GM12892 (cell line): Measurements from ENCODE around the gene FBXW4.

Experiments
- POLR2A ChIP-seq: IDR thresholded peaks from 2 replicates; pipeline ENCODE4 v1.6.1; 2011; ENCODE audit warnings: low read depth, low read length, control low read depth
- POLR2AphosphoS5 ChIP-seq: IDR thresholded peaks from 2 replicates; pipeline ENCODE4 v1.6.1; 2011; ENCODE audit warnings: low read depth, low read length, control low read depth
- TAF1 ChIP-seq: IDR thresholded peaks from 2 replicates; pipeline ENCODE4 v1.6.1; 2011; ENCODE audit warnings: low read depth, mild to moderate bottlenecking, control low read depth, low read length, borderline replicate concordance

DNA sequence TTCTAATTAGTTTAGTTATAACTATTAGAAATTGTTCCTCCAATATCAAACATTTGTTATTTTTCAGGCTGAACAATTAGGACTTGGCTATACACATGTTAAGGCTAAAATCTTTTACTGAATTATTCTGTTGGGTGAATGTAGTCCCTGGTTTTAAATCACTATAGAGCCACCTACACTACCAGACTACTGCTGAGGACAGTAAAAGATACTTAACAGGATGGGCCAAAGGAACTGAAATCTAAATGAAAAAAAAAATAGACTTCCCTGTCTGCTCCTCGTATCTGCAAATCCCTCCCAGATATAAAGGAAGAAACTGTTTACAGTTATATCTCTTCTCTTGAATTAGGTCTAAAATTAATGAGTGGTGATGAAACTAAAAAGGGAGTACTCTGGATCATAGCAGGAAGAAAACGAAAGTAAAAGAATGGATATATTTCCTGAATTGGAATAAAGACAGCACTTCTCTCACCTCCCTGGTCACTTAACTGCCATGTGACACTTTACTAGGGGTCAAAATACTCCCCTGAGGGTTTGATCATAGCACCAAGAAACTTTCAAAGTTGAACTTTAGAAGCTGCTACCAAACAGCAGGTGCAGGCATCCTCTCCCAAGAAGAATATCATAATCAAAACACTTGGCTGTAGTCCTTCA, 12.7 kb downstream of the FBXW4 start:
- no peak for TF ChIP-seq POLR2A
- no peak for TF ChIP-seq POLR2AphosphoS5
- TF ChIP-seq TAF1, result no peak
